Measurements from ENCODE around the gene RNASE4.
"Not testable (repeated sequence)": the region's sequence is repeated elsewhere in the genome, so short reads cannot be mapped to it uniquely, and the experiment has no call there.

The RNASE4 gene

GRCh38 chr14:20699931-20700330, 15.6 kb downstream of the RNASE4 start:
- DNase-seq, result no peak

- not testable (repeated sequence) for DNase-seq
Observed at GRCh38 chr14:20700965-20701364, 16.6 kb downstream of the RNASE4 start.

GRCh38 chr14:20706657-20707355, 22.4 kb downstream of the RNASE4 start:
- DNase-seq, result no peak

GRCh38 chr14:20707622-20708021, 23.3 kb downstream of the RNASE4 start:
- no peak for DNase-seq

- DNase-seq, result no peak
Observed at GRCh38 chr14:20711261-20711660, 26.9 kb downstream of the RNASE4 start.

GRCh38 chr14:20711685-20712084, 27.3 kb downstream of the RNASE4 start:
- DNase-seq, result no peak

GRCh38 chr14:20712904-20713303, 28.5 kb downstream of the RNASE4 start:
- DNase-seq, result no peak

GRCh38 chr14:20714593-20715250, 30.4 kb downstream of the RNASE4 start:
- DNase-seq, result no peak

GRCh38 chr14:20719777-20720176, 35.4 kb downstream of the RNASE4 start:
- DNase-seq, result no peak

GRCh38 chr14:20720741-20721140, 36.4 kb downstream of the RNASE4 start:
- DNase-seq, result no peak

GRCh38 chr14:20722016-20722415, 37.7 kb downstream of the RNASE4 start:
- no peak for DNase-seq

- DNase-seq, result no peak
Observed at GRCh38 chr14:20723488-20723887, 39.1 kb downstream of the RNASE4 start.

- not testable (repeated sequence) for DNase-seq
Observed at GRCh38 chr14:20726121-20726520, 41.8 kb downstream of the RNASE4 start.

GRCh38 chr14:20726531-20726930, 42.2 kb downstream of the RNASE4 start:
- no peak for DNase-seq

GRCh38 chr14:20730891-20731290, 46.5 kb downstream of the RNASE4 start:
- DNase-seq, result no peak

- DNase-seq, result no peak
Observed at GRCh38 chr14:20732477-20732876, 48.1 kb downstream of the RNASE4 start.

GRCh38 chr14:20732979-20733635, 48.7 kb downstream of the RNASE4 start:
- DNase-seq, result no peak

- DNase-seq, result no peak
Observed at GRCh38 chr14:20733684-20734429, 49.5 kb downstream of the RNASE4 start.

GRCh38 chr14:20734430-20734806, 50.1 kb downstream of the RNASE4 start:
- no peak for DNase-seq

GRCh38 chr14:20738292-20738691, 53.9 kb downstream of the RNASE4 start:
- DNase-seq, result not testable (repeated sequence)

GRCh38 chr14:20742132-20742531, 57.8 kb downstream of the RNASE4 start:
- no peak for DNase-seq

GRCh38 chr14:20743556-20743955, 59.2 kb downstream of the RNASE4 start:
- no peak for DNase-seq

GRCh38 chr14:20745571-20746358, 61.4 kb downstream of the RNASE4 start, which contains the start of gene EDDM3A:
TSS of gene EDDM3A (plus strand) at chr14:20745887. CDS start at chr14:20747581, 1,694 bp downstream.
- DNase-seq, result no peak
